Measurements from ENCODE around the gene POC1B. TPM values are rescaled to one million over a fixed set of nuclear protein-coding genes. Genes with fewer than 3 reads are reported as not detected.
A peak's percentile ranks its signal among the peaks of the same experiment; 100 is the strongest.

Gene POC1B
- total RNA-seq, 1 experiment from 2014 or later: 13.4 TPM

GRCh38 chr12:89389755-89390661, 135.8 kb downstream of the POC1B start:
- no peak for DNase-seq (ENCODE audit: low read depth)

- no peak for DNase-seq (ENCODE audit: low read depth)
Measured at GRCh38 chr12:89386138-89386537, 139.7 kb downstream of the POC1B start.

GRCh38 chr12:89384807-89385206, 141.0 kb downstream of the POC1B start:
- DNase-seq (ENCODE audit: low read depth): no peak

GRCh38 chr12:89384050-89384758, 141.6 kb downstream of the POC1B start:
- peak; percentile 74 for DNase-seq (ENCODE audit: low read depth)

- no peak for DNase-seq (ENCODE audit: low read depth)
Measured at GRCh38 chr12:89383235-89384049, 142.4 kb downstream of the POC1B start.

- no peak for DNase-seq (ENCODE audit: low read depth)
Measured at GRCh38 chr12:89382328-89382727, 143.5 kb downstream of the POC1B start.

GRCh38 chr12:89379839-89380467, 145.9 kb downstream of the POC1B start:
- DNase-seq (ENCODE audit: low read depth): no peak

- DNase-seq (ENCODE audit: low read depth): no peak
Measured at GRCh38 chr12:89379148-89379838, 146.6 kb downstream of the POC1B start.

GRCh38 chr12:89376844-89377243, 149.0 kb downstream of the POC1B start:
- DNase-seq (ENCODE audit: low read depth): no peak

- DNase-seq (ENCODE audit: low read depth): no peak
Measured at GRCh38 chr12:89376202-89376529, 149.7 kb downstream of the POC1B start.

- DNase-seq (ENCODE audit: low read depth): peak; percentile 80
Measured at GRCh38 chr12:89373763-89374572, 151.9 kb downstream of the POC1B start.

GRCh38 chr12:89372584-89373370, 153.1 kb downstream of the POC1B start:
- no peak for DNase-seq (ENCODE audit: low read depth)

GRCh38 chr12:89370850-89371249, 155.0 kb downstream of the POC1B start:
- peak; percentile 96 for DNase-seq (ENCODE audit: low read depth)

GRCh38 chr12:89370421-89370831, 155.4 kb downstream of the POC1B start:
- DNase-seq (ENCODE audit: low read depth): no peak

Other genes with a start within 250 kb of the POC1B start
- 72.9 and 94.7 TPM in 2 replicates for gene DUSP6, start 173.5 kb downstream of the POC1B start, total RNA-seq (2014; rRNA removed; shearing (Covaris generic))
- 4.9 and 5.1 TPM in 2 replicates for gene GALNT4, start 1.3 kb downstream of the POC1B start, total RNA-seq (2014; rRNA removed; shearing (Covaris generic))
- gene ATP2B1, start 182.8 kb upstream of the POC1B start, total RNA-seq (2014; rRNA removed; shearing (Covaris generic)): 26.9 and 37.0 TPM in 2 replicates